ENCODE measurements around the gene NAV2. TPM values are rescaled to one million over a fixed set of nuclear protein-coding genes. Genes with fewer than 3 reads are reported as not detected.
"Not testable (repeated sequence)": the region's sequence is repeated elsewhere in the genome, so short reads cannot be mapped to it uniquely, and the experiment has no call there.

NAV2 gene
- polyA plus RNA-seq, 3 donors from 2014 or later = 0.66 TPM; not detected in 2

DNA sequence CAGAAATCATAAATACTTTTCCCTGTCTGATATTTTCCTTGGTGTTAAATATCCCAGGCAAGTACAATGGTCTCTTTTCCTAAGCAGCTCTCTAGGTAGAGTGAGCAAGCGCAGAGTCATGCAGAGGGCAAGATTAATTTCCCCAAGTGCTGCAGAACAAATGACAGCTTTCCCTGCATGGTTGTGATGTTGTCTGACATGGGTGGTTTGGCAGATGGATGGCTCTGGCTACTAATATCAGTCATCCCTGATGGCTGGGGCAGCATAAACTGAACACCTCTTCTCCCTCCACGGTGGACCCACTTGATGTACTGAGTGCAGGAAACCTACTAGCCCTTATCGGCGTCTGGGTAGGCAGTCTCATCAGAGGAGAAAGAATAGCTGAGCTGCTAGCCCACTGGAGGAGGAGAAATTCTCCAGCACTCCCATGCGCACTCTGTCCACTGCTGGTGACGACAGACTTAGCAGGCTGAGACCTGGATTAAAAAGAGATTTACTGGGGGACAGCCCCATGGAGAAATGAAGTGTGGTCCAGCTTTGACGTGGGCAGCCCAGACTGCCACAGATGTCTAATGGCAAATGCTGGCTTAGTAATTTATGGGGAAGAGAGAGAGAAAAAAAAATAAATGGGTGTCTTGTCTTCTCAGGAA lies 244.8 kb downstream of the NAV2 start:
- Mint-ChIP-seq H3K27me3 (ENCODE audit: low read depth in 3 of 3) (peaks cover 2 to 10% (median 4%) of the 10 kb centered on the region in 3 donors), H3K4me3 (no peak overlapping the region), H3K9me3 (no peaks in the 10 kb centered on the region), H3K27ac (no peak overlapping the region), H3K4me1 (no peaks in the 10 kb centered on the region), H3K36me3 (no peaks in the 10 kb centered on the region)
- DNase-seq = no peak

DNA sequence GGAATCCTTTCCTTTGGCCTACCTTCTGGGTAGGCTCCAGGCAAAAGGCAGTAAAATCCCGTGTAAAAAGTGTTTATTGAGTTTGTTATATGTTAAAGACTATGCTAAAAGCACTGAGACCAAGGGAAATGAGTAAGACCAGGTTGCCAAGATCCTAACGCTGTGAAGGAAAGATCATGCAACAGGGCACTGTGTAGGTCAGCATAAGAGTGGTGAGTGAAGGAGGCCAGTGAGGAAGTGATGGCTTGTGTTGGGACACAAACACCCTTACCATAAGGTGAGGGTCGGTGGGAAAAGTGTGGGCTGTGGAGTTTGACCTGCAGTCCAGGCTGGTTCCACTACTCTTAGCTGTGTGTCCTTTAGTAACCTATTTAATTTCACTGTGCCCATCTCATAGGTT lies 245.6 kb downstream of the NAV2 start:
- H3K4me3 Mint-ChIP-seq = no peak overlapping the region
- H3K27me3 Mint-ChIP-seq (ENCODE audit: low read depth in 3 of 3) = peaks cover 2 to 9% (median 4%) of the 10 kb centered on the region in 3 donors
- no peak for DNase-seq
- peaks cover 4 to 8% of the 10 kb centered on the region in 2 donors for H3K4me1 Mint-ChIP-seq
- no peaks in the 10 kb centered on the region for H3K9me3 Mint-ChIP-seq
- H3K27ac Mint-ChIP-seq = no peak overlapping the region
- no peaks in the 10 kb centered on the region for H3K36me3 Mint-ChIP-seq

DNA sequence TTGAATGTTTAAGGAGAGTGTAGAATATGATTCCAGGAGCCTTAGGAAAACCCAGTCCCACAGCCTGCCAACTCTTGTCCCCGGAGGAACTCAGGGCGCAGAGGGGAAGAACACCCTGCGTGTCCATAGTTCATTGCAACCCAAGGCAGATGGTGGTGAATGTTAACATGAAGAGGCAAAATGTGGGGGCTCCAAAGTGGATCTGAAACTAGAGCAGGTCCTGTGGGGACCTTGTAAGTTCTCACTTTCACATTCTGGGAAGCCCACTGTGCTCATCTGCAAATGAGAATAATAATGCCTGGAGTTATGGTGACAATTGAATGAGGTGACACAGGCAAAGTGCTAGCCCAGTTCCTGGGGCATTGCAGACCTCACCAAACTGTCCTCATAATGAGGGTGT lies 246.6 kb downstream of the NAV2 start:
- Mint-ChIP-seq H3K27ac (no peak overlapping the region), H3K27me3 (ENCODE audit: low read depth in 3 of 3) (peaks cover 4 to 14% (median 8%) of the 10 kb centered on the region in 3 donors), H3K4me3 (no peak overlapping the region), H3K9me3 (no peaks in the 10 kb centered on the region), H3K36me3 (no peaks in the 10 kb centered on the region), H3K4me1 (peaks cover 14 to 18% of the 10 kb centered on the region in 2 donors)
- no peak for DNase-seq

DNA sequence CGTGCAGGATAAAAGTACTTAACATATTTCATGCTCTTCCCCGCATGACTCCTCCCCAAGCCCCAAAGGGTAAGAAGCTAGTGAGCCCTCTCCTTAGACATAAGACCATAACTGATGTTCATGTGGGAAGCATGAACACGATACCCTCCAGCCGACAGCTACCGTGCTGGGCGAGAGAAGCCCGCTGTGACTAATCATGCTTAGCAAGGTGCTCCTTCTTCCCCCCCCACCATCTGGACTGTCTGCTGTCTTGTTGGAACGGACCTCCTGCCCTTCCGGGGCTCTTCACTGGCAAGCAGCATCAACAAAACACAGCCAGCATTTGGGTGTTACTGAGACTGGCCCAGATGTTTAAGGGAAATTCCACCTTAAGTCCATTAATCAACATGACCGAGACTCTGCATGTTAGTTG lies 247.0 kb downstream of the NAV2 start:
- Mint-ChIP-seq H3K4me3 (no peak overlapping the region), H3K9me3 (no peaks in the 10 kb centered on the region), H3K27me3 (ENCODE audit: low read depth in 3 of 3) (peaks cover 4 to 14% (median 8%) of the 10 kb centered on the region in 3 donors)

DNA sequence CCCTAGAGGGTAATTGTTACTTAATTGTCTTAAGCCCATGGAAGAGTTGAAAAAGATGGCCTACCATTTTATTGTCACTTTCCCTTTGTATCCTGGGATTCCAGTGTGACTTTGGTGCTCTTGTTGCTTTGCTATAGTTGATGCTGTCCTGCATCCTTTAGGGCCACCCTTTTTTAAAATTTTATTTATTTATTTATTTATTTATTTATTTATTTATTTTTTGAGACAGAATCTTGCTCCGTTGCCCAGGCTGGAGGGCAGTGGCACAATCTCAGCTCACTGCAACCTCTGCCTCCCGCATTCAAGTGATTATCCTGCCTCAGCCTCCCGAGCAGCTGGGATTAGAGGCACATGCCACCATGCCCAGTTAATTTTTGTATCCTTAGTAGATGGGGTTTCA lies 247.8 kb downstream of the NAV2 start:
- peaks cover 7 to 14% (median 8%) of the 10 kb centered on the region in 3 donors for H3K27me3 Mint-ChIP-seq (ENCODE audit: low read depth in 3 of 3)
- not testable (repeated sequence) for DNase-seq, H3K4me3 Mint-ChIP-seq, H3K9me3 Mint-ChIP-seq, H3K27ac Mint-ChIP-seq, H3K36me3 Mint-ChIP-seq
- H3K4me1 Mint-ChIP-seq = peaks cover 23 to 27% of the 10 kb centered on the region in 2 donors

More for the DNA sequence above, 247.0 kb downstream of the NAV2 start:
- no peak for DNase-seq
- peaks cover 17 to 22% of the 10 kb centered on the region in 2 donors for H3K4me1 Mint-ChIP-seq
- H3K27ac Mint-ChIP-seq = no peak overlapping the region
- H3K36me3 Mint-ChIP-seq = no peaks in the 10 kb centered on the region

DNA sequence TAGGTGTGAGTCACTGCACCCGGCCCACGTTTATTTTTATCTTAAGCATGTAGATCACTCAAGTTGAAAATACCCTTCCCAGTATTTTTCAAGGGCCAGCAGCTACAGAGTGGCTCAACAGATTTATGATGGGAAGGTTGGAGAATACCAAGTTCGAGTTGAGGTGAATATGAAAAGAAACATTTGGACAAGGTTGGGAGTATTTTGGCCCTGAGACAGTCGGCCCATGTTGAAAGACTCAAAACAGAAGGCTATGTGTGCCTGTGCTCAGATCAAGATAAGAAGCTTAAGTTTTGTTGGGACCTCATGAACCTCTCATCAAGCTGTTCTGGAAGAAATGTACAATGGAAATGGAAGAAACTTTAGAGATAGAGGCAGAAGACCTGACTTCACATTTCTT lies 248.6 kb downstream of the NAV2 start:
- peaks cover 28 to 33% of the 10 kb centered on the region in 2 donors for H3K4me1 Mint-ChIP-seq
- DNase-seq = no peak
- peaks cover 8 to 14% (median 13%) of the 10 kb centered on the region in 3 donors for H3K27me3 Mint-ChIP-seq (ENCODE audit: low read depth in 3 of 3)
- H3K27ac Mint-ChIP-seq = no peak overlapping the region
- H3K4me3 Mint-ChIP-seq = no peak overlapping the region
- no peaks in the 10 kb centered on the region for H3K36me3 Mint-ChIP-seq
- H3K9me3 Mint-ChIP-seq = no peaks in the 10 kb centered on the region

DNA sequence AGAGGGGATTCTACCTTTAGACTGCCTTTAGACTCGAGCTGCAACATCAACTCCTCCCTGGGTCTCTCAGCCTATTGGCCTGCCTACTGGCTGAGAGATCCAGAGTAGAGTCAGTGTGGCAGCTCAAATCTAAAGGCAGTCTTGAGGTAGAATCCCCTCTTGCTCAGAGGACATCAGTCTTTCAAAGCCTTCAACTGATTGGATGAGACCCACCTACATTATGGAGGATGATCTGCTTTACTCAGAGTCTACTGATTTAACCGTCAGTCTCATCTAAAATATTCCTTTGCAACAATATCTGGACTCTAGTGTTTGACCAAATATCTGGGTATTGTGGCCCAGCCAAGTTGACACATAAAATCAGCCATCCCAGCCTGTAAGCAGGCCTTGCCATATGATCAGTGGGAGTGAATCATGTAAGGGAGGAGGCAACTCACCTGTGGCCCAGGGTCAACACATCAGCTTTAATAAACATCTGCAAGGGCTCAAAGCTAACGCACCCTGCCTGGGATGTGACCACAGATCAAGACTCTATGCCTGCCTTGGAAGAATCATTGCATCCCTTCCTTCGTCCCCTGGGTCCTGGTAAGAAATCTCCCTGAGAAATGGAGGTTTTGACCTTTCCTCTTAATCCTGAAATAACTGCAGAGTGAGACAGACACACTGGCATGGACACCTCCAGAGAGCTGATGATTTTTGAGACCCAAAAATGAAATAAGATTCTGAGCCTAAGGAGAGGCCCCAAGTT lies 249.6 kb downstream of the NAV2 start:
- peaks cover 33 to 39% of the 10 kb centered on the region in 2 donors for H3K4me1 Mint-ChIP-seq
- no peak for DNase-seq
- no peak overlapping the region for H3K27ac Mint-ChIP-seq
- no peaks in the 10 kb centered on the region for H3K36me3 Mint-ChIP-seq
- H3K27me3 Mint-ChIP-seq (ENCODE audit: low read depth in 3 of 3) = peaks cover 8 to 19% (median 16%) of the 10 kb centered on the region in 3 donors
- H3K9me3 Mint-ChIP-seq = no peaks in the 10 kb centered on the region
- no peak overlapping the region for H3K4me3 Mint-ChIP-seq

DNA sequence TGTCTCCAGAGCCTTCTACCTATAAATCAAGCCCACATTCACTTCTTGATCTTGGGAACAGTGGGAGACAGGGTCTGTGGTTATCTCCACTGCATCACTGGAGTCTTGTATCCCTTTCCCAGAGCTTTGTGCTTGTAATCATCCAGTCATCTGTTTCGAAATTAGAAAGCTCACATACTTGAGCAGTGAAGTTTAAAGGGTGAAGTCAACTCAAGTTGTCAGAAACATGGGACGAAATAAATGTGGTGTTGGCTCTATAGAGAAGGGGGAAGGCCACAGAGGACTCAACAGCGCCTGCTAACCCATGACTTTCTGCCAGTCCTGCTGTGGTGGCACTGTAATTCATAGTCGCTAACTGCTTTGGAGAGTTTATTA lies 250.2 kb downstream of the NAV2 start:
- peak overlapping the region in 1 of 5 donors; percentile 48 for H3K4me3 Mint-ChIP-seq
- no peaks in the 10 kb centered on the region for H3K36me3 Mint-ChIP-seq
- peaks cover 33 to 39% of the 10 kb centered on the region in 2 donors for H3K4me1 Mint-ChIP-seq
- no peak for DNase-seq
- H3K27me3 Mint-ChIP-seq (ENCODE audit: low read depth in 3 of 3) = peaks cover 12 to 19% (median 18%) of the 10 kb centered on the region in 3 donors
- H3K9me3 Mint-ChIP-seq = no peaks in the 10 kb centered on the region
- no peak overlapping the region for H3K27ac Mint-ChIP-seq

DNA sequence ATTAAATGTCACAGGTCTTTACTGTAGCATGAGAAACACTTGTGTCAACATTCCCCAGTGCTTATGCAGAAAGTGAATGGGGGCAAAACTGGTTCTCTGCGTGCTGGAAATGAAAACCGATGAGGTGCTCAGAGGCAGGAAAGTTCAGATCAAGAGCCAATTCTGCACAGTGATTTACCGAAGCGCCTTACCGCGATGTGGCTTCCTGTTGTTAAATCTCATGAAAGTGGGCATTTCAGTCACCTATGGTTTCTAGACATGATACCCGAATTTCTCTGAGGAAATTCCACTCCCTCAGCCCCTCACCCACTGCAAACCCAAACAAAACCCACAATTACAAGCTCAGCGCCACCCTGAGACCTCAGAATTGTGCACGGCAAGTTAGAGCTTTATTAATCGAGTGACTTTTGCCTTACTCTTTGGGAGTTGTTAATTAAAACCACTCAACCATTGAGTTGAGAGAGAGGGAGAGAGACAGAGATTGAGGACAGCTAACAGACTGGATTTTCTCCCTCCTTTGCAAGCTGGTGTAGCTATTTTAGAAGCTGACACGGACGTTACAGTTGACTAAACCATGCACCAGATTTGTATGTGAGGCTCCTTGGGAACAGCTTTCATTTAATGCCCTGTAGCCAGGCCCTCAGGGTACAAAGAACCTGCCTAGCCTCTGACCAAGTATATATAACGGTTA lies 251.2 kb downstream of the NAV2 start:
- H3K27ac Mint-ChIP-seq = peak overlapping the region in 2 of 6 donors; percentile 1 to 27
- DNase-seq = peak; percentile 43 to 46 (median 45)

DNA sequence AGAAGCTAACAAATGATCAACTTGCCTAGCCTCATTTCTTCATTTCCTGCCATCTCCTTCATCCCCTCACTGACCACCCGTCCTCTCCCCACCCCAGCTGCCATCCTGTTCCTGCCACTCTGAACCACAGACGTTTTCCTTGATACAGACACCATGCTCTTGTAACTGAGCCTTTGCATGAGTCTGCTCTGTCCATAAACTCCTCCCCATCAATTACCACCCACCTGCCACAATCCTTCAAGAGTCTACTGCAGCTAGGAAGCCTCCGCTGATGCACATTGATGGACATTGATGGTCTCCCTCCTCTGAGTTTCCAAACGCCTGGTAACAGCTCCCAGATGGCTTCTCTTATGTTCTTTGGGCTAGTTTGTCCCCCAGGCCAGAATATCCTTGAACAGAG lies 253.8 kb downstream of the NAV2 start:
- DNase-seq = no peak
- H3K4me1 Mint-ChIP-seq = peaks cover 60 to 67% of the 10 kb centered on the region in 2 donors
- H3K27me3 Mint-ChIP-seq (ENCODE audit: low read depth in 3 of 3) = peaks cover 19 to 25% (median 19%) of the 10 kb centered on the region in 3 donors
- no peak overlapping the region for H3K4me3 Mint-ChIP-seq
- H3K36me3 Mint-ChIP-seq = no peaks in the 10 kb centered on the region
- no peaks in the 10 kb centered on the region for H3K9me3 Mint-ChIP-seq
- H3K27ac Mint-ChIP-seq = no peak overlapping the region

More for the DNA sequence above, 251.2 kb downstream of the NAV2 start:
- Mint-ChIP-seq H3K9me3 (no peaks in the 10 kb centered on the region), H3K4me3 (peak overlapping the region; percentile 47 to 79 (median 70)), H3K36me3 (no peaks in the 10 kb centered on the region), H3K27me3 (ENCODE audit: low read depth in 3 of 3) (peaks cover 12 to 21% (median 19%) of the 10 kb centered on the region in 3 donors), H3K4me1 (peaks cover 34 to 41% of the 10 kb centered on the region in 2 donors)

DNA sequence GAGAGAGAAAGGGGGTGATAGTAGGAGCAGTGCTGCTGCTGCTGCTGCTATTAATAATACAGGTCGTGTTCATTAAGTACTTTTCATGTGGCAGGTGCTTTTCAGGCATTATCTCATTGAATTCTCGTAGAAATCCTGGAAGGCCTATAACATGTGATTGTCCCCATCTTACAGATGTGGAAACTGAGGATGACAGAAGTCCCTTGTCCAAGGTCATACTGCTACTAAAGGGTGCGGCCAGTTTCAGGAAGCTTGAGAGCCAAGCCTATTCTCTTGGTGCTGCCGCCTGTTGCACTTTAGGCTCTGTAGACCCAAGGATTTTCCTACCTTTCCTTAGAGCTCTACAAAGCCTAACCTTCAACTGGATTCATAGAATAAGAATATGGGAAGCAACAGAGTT lies 254.3 kb downstream of the NAV2 start:
- no peak for DNase-seq
- Mint-ChIP-seq H3K36me3 (no peaks in the 10 kb centered on the region), H3K4me1 (peaks cover 65 to 72% of the 10 kb centered on the region in 2 donors), H3K4me3 (no peak overlapping the region), H3K27me3 (ENCODE audit: low read depth in 3 of 3) (peaks cover 16 to 25% (median 19%) of the 10 kb centered on the region in 3 donors), H3K9me3 (no peaks in the 10 kb centered on the region), H3K27ac (no peak overlapping the region)

DNA sequence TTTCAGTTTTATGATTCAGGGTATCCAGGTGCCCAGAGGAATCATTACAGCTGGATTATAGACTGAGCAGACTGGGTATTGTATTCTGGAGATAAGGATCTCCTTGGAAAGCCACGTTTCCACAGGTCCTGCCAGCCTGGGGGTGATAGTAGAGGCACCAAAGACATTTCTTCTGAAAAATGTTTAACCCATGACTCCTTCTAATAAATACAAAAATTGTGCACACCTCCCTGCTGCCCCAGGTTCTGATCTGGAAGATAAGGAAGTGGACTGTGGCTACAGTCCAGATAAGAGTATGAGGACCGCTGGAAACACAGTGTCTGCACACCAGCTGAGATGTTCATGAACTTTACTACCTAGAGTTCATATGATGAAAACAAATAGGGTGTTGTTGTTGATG lies 255.2 kb downstream of the NAV2 start:
- peaks cover 11 to 25% (median 19%) of the 10 kb centered on the region in 3 donors for H3K27me3 Mint-ChIP-seq (ENCODE audit: low read depth in 3 of 3)
- DNase-seq = no peak
- H3K4me3 Mint-ChIP-seq = no peak overlapping the region
- no peaks in the 10 kb centered on the region for H3K9me3 Mint-ChIP-seq
- H3K27ac Mint-ChIP-seq = no peak overlapping the region
- no peaks in the 10 kb centered on the region for H3K36me3 Mint-ChIP-seq
- H3K4me1 Mint-ChIP-seq = peaks cover 73 to 77% of the 10 kb centered on the region in 2 donors

DNA sequence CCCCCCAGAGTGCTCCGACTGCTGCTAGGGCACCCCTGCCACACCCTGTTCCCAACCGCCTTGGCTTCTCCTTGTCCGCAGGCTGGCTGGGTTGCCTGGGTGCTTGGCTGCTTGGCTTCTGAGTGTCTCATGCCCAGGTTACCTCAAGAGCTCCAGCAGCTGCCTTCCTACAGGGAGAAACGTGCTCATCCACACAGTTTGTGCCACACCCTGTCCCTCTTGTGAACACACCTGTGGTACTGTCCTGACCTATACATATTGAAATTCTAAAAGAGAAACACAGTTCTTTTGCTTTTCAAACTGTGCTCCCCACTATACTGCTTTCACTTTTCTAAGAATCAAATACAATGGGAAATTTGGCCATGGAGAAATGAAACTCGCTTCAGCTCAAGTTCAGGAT lies 256.2 kb downstream of the NAV2 start:
- peak overlapping the region in 1 of 5 donors; percentile 66 for H3K4me3 Mint-ChIP-seq
- peaks cover 8 to 25% (median 15%) of the 10 kb centered on the region in 3 donors for H3K27me3 Mint-ChIP-seq (ENCODE audit: low read depth in 3 of 3)
- H3K27ac Mint-ChIP-seq = no peak overlapping the region

DNA sequence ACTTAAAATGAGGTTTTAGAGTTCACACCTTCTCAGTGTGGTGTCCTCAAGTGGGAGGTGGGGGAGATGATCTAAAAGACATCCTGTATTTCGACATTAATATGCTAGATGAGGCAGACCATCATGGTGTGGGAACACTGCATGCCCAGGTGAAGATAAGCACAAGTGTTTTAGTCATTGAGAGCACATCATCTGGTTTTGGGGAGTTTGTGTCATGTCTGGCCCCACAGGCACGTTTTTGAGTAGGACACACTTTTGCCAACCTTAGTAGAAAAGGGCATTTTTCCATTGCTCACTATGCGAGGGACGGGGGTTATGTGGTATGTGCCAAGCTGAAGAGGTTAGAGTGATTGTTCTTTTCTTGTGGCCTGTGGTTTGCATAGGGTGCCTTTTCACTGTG lies 258.3 kb downstream of the NAV2 start:
- DNase-seq = peak; percentile 75 to 80 (median 76)
- peaks cover 51 to 53% of the 10 kb centered on the region in 2 donors for H3K4me1 Mint-ChIP-seq
- H3K27me3 Mint-ChIP-seq (ENCODE audit: low read depth in 3 of 3) = peaks cover 6 to 16% (median 14%) of the 10 kb centered on the region in 3 donors
- peak overlapping the region; percentile 63 to 83 (median 76) for H3K27ac Mint-ChIP-seq
- peak overlapping the region; percentile 64 to 79 (median 74) for H3K4me3 Mint-ChIP-seq
- no peaks in the 10 kb centered on the region for H3K36me3 Mint-ChIP-seq
- no peaks in the 10 kb centered on the region for H3K9me3 Mint-ChIP-seq

More for the DNA sequence above, 256.2 kb downstream of the NAV2 start:
- H3K36me3 Mint-ChIP-seq = no peaks in the 10 kb centered on the region
- no peaks in the 10 kb centered on the region for H3K9me3 Mint-ChIP-seq
- peaks cover 66 to 69% of the 10 kb centered on the region in 2 donors for H3K4me1 Mint-ChIP-seq
- DNase-seq = no peak
